ENCODE data around the gene GSE1. TPM values are rescaled to one million over a fixed set of nuclear protein-coding genes. Genes with fewer than 3 reads are reported as not detected.

The GSE1 gene
- total and polyA plus RNA-seq, 2 of the 13 experiments (the other 11 are each of a cell fraction or from before 2014, with no cell fraction given), result 16.1 to 31.2 TPM

DNA sequence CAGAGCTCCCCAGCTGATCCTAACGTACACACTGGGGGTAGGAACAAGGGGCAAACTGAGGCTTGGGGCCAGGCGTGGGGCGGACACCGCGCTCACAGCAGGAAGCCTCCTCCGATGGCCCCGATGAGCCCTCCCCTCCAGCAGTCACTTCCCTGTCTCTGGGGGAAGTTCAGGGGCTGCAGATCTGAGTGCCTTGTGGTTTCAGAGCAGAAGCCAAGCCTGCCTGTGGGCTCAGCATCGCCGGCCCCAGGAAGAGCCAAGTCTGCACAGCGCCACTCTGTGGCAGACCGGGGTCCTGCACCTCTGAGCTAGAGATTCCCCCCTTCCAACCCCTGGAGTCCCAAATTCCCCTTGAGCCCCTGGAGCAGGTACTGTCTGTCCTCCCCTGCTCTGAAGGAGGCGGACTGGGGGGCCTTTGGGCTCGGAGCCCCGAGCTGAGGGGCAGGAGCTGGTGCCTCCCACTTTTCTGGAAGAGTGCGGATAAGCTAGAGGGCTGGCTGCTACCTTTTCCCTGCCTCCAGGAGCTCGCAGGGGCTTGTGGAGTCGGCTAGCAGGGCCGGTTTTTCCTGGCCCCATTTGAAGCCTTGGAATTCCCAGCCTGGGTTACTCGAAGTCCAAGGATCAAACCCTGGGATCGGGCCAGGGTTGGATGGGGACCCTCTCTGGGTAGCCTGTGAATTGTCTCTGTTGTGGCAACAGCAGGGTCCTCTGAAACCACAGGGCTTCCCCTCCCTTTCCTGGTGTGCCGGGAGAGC lies 2.9 kb downstream of the GSE1 start (continued):
- no peak for TF ChIP-seq FOXM1 (CRISPR knock-in tag; IDR thresholded peaks at IDR 0.05)
- TF ChIP-seq, protein P1, sequence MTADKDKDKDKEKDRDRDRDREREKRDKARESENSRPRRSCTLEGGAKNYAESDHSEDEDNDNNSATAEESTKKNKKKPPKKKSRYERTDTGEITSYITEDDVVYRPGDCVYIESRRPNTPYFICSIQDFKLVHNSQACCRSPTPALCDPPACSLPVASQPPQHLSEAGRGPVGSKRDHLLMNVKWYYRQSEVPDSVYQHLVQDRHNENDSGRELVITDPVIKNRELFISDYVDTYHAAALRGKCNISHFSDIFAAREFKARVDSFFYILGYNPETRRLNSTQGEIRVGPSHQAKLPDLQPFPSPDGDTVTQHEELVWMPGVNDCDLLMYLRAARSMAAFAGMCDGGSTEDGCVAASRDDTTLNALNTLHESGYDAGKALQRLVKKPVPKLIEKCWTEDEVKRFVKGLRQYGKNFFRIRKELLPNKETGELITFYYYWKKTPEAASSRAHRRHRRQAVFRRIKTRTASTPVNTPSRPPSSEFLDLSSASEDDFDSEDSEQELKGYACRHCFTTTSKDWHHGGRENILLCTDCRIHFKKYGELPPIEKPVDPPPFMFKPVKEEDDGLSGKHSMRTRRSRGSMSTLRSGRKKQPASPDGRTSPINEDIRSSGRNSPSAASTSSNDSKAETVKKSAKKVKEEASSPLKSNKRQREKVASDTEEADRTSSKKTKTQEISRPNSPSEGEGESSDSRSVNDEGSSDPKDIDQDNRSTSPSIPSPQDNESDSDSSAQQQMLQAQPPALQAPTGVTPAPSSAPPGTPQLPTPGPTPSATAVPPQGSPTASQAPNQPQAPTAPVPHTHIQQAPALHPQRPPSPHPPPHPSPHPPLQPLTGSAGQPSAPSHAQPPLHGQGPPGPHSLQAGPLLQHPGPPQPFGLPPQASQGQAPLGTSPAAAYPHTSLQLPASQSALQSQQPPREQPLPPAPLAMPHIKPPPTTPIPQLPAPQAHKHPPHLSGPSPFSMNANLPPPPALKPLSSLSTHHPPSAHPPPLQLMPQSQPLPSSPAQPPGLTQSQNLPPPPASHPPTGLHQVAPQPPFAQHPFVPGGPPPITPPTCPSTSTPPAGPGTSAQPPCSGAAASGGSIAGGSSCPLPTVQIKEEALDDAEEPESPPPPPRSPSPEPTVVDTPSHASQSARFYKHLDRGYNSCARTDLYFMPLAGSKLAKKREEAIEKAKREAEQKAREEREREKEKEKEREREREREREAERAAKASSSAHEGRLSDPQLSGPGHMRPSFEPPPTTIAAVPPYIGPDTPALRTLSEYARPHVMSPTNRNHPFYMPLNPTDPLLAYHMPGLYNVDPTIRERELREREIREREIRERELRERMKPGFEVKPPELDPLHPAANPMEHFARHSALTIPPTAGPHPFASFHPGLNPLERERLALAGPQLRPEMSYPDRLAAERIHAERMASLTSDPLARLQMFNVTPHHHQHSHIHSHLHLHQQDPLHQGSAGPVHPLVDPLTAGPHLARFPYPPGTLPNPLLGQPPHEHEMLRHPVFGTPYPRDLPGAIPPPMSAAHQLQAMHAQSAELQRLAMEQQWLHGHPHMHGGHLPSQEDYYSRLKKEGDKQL (CRISPR knock-in tag; IDR thresholded peaks at IDR 0.05; ENCODE audit: low read depth), result no peak
- no peak for TF ChIP-seq MBD4 (IDR thresholded peaks at IDR 0.05; ENCODE audit: borderline replicate concordance, low read length)
- TF ChIP-seq ZNF564 (CRISPR knock-in tag; IDR thresholded peaks at IDR 0.05), result no peak
- no peak for TF ChIP-seq MAFK (conservative IDR thresholded peaks at IDR 0.05 in 1 of 2, IDR thresholded peaks at IDR 0.05 in 1 of 2; ENCODE audit: low read length in 2 of 2)
- no peak for TF ChIP-seq GTF3A (CRISPR knock-in tag; conservative IDR thresholded peaks at IDR 0.05)
- TF ChIP-seq FOSL1 (CRISPR knock-in tag; IDR thresholded peaks at IDR 0.05; ENCODE audit: borderline replicate concordance), result no peak
- TF ChIP-seq ZNF766 (CRISPR knock-in tag; IDR thresholded peaks at IDR 0.05; ENCODE audit: borderline replicate concordance), result no peak
- TF ChIP-seq ZNF770 (CRISPR knock-in tag; IDR thresholded peaks at IDR 0.05), result no peak
- no peak for TF ChIP-seq IRF1 (CRISPR knock-in tag; IDR thresholded peaks at IDR 0.05; ENCODE audit: low read depth)
- TF ChIP-seq KAT2B (IDR thresholded peaks at IDR 0.05; ENCODE audit: borderline replicate concordance, low read depth, low read length), result no peak
- no peak for TF ChIP-seq ZNF780A (CRISPR knock-in tag; IDR thresholded peaks at IDR 0.05)
- TF ChIP-seq, protein P2, sequence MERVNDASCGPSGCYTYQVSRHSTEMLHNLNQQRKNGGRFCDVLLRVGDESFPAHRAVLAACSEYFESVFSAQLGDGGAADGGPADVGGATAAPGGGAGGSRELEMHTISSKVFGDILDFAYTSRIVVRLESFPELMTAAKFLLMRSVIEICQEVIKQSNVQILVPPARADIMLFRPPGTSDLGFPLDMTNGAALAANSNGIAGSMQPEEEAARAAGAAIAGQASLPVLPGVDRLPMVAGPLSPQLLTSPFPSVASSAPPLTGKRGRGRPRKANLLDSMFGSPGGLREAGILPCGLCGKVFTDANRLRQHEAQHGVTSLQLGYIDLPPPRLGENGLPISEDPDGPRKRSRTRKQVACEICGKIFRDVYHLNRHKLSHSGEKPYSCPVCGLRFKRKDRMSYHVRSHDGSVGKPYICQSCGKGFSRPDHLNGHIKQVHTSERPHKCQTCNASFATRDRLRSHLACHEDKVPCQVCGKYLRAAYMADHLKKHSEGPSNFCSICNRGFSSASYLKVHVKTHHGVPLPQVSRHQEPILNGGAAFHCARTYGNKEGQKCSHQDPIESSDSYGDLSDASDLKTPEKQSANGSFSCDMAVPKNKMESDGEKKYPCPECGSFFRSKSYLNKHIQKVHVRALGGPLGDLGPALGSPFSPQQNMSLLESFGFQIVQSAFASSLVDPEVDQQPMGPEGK (CRISPR knock-in tag; IDR thresholded peaks at IDR 0.05), result peak; percentile 55
- TF ChIP-seq ZNF772 (CRISPR knock-in tag; IDR thresholded peaks at IDR 0.05), result 0 out of 2 replicates have a peak, but pooled peaks have one; percentile 11
